HG03175 (cell line): ENCODE results near the gene RIPOR3.
"Not testable (repeated sequence)": the region's sequence is repeated elsewhere in the genome, so short reads cannot be mapped to it uniquely, and the experiment has no call there.

Experiments
- ATAC-seq: cut with Tn5 transposase; IDR thresholded peaks from one replicate; pipeline ENCODE4 v1.9.1; 2021; ENCODE audit warnings: mild to moderate bottlenecking, moderate library complexity; ENCODE audit not compliant: unreplicated experiment

RIPOR3 gene

DNA sequence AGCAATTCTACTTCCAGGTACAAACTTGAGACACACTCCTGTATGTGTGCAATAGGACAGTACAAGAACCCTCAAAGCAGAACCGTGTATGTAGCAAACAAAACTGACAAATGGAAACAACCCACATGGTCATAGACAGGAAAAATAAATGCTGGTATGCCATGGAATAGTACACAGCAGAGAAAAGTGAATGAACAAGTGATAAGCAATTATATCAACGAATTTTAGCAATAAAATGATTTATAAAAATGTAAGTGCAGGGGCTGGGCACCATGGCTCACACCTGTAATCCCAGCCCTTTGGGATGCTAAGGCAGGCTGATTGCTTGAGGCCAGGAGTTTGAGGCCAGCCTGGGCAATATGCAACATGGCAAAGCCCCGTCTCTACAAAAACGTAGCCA lies 9.3 kb downstream of the RIPOR3 start:
- no peak for ATAC-seq

DNA sequence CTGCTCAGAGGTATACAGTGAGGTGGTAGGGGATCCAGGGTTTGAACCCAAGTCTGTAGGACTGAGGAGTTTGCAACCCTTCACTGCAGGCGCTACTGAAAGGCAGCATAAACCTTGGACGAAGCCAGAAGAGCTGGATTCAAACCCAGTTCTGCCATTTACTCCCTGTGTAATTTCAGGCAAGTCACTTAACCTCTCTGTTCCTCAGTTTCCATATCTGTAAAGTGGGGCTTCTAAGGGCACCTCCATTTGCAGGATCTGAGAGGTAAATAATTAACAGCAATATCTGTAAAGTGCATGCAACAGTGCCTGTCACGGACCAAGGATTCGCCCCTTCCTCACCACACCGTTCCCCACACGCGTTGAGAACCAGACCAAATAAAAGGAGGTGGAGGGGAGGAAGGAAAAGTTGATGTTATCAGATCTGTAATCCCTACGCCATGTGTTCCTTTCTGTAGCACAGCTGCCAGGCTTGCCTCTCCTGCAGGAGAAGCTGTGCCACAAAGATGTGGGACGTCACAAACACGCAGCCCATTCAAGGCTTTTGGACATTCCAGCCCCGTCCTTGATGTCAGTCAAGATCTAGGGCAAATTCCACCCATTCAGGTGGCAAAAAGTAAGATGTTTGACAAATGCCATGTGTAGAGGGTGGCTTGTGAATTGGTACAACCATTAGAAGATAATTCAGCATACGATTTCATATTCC lies 9.8 kb downstream of the RIPOR3 start:
- ATAC-seq = no peak

DNA sequence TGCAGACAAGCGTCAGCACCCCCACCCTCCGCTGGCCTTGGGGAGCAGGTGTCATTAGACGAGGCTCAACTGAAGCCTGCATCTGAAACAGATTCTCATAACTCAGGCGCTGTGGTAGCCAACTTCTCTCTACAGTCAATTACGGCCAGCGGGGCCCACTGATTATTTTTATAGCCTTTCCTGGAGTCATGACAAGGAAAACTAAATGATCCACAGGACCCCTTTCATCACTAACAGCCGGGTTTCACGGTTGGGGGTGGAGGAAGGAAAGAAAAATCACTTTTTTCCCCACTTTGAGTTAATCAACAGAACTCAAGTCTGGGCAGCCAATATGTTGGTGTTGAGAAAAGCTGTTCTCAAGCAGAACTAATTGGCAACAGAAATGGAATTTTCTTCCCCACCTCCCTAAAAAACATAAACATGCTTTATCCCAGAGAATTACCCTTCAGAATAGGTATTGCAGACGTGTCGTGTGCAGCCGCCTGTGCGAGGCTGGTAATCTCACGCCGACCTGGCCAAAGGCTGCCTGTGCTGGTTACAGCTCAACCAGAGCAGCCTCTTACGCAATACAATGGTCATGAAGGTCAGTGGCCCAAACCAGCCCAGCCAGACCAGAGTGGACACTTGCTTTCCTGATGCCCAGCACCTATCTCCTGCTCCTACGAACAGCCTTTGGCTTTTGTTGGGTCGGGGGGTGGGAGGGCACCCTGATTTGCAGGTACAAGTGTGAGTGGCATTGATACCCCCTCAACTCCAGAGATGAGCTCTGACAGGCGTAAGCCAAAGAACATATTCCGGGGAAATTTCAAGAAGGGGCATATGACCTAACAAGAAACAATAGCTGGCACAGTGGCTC lies 11.0 kb downstream of the RIPOR3 start:
- ATAC-seq = no peak

DNA sequence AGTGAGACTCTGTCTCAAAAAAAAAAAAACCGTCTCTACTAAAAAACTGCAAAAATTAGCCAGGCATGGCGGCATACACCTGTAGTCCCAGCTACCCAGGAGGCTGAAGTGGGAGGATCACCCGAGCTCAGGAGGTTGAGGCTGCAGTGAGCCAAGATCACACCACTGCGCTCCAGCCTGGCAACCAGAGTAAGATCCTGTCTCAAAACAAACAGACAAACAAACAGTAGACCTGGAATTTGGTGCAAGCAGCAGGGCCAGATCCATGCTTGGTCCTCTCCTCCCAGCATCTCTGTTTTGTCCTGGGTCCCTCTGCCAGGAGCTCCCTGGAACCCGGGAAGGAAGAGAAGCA lies 11.6 kb downstream of the RIPOR3 start:
- no peak for ATAC-seq

DNA sequence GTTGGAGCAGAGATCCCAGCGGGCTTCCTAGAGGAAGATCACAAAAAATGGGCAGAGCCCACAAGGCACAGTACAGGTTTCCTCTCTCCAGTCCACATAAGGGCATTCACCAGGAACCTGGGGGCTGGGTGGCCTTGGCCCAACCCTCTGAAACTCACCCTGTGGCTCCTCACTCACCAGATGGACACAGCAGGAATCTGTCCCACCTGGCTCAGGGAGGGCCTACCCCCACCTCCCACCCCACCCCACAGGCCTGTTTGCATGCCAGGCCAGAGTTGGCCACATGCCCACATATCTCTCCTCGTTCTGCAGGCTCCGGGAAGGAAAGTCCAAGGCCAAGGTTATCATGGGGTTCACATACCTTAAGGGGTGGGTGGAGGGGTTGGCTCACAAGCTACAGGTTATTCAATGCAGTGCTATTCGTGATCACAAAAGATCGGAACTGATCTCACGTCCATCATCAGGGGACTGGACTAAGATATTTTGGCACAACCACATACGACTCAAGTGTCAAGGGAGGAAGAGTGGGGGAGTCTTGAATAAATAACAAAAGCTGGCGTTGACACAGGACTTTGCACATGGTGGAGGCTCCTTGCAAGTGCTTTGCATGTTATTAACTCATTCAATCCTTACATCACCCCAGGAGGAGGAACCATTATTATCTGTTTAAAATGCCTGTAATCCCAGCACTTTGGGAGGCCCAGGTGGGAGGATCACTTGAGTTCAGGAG lies 13.0 kb downstream of the RIPOR3 start:
- ATAC-seq = no peak

DNA sequence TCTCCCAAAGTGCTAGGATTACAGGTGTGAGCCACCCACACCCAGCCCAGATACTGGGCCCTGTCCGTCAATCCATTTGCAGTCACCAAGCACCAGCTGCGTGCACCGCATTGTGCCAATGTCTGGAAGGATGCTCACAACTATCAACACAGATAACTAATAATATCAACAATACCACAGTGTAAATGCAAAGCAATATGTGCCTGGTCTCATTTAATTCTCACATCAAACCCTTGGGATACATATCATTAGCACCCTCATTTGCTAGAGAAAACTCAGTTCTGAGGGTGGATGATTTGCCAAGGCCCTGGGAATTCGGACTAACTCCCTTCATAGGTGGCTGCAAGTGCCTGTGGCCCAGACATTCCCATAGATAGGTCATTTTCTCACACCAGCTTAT lies 14.5 kb downstream of the RIPOR3 start:
- no peak for ATAC-seq

DNA sequence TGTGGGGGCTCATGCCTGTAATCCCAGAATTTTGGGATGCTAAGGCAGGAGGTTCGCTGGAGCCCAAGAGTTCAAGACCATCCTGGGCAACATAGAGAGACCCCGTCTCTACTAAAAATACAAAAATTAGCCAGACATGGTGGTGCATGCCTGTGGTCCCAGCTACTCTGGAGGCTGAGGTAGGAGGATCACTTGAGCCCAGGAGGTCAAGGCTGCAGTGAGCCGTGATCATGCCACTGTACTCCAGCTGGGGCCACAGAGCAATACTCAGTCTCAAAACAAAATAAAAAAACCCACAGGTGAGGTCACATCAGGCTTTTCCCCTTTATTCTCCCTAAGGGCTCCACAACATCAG lies 15.0 kb downstream of the RIPOR3 start:
- not testable (repeated sequence) for ATAC-seq

DNA sequence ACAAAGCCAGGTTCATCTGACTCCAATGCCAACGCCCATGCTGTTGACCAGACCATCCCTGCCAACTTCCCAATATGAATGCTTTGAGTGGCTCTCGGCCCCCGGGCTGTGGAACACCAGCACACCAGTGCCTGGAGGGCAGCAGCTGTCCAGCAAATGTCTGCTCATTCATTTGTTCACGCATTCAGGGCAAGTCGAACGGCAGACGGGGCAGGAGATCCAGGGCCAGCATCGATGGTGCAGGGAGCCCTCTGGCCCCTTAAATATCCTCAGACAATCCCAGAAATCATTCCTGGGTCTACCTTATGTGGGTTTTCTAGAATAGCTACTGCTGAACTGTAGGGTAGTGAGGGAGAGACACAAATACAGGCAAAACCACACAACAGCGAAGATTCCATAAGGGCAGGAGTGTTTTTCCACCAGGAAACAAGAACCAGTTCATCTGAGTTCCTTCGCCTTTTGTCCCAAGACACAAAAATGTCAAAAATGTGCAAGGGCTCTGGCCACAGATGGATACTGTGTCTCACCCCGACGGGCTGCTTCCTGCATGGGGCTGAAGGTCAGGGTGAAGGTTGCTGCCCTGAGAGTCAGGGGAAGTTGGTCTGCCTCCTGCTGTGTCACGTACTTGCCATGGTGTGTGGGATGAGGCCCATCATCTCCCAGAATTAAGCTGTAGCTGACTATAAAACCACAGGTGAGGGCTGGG lies 15.5 kb downstream of the RIPOR3 start:
- no peak for ATAC-seq

DNA sequence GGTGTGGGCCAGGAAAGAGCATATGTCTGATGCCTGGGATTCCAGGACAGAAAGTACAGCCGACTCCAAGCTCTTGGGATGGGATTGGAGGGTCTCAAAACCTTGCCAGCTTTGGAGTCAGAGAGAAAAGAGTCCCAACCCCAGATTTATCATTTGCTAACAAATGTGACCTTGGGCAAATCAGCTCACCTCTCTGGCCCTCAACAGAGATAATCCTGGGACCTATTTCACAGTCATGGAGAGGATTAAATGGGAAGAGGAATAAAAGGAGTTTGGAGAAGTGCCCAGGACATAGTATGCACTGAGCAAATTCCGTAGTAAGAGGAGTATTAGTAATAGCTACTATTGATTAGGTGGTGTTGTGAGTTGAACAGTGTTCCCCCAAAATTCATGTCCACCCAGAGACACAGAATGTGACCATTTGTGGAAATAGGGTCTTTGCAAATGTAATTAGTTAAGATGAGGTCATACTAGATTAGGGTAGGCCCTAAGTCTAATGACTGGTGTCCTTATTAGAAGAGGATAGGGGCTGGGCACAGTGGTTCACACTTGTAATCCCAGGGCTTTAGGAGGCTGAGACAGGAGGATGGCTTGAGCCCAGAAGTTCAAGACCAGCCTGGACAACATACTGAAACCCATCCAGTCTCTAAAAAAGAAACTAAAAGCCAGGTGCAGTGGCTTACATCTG lies 17.1 kb downstream of the RIPOR3 start:
- no peak for ATAC-seq

DNA sequence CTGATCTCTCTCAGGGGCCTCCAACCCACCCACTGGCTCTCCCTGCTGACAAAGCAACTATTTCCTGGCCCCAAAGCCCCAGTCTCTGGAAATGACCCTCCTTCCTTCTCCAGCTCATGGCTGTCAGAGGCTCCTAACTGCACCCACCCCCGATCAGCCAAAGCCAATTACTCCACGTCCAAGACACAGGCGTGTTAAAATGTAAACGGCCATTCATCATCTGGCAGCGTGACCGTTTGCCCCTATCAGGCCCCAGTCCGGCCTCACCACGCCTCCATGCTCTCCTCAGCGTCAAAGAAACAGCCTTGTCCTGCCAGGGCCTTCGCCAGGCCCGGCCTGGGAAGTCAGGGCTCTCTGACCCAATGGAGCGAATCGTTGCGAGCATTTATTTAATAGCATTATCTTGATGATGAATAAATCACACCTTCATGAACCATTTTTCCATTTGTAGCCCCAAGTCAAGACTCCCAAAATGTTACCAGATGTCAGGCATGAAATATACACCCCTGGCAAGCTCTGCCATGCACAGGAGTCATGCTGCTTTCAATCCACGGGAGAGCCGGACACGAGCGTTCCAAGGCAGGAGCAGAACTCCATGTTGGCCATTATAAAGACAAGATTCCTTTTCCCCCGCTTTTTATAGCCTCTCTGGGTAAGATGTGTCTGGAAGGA lies 17.7 kb downstream of the RIPOR3 start:
- no peak for ATAC-seq

DNA sequence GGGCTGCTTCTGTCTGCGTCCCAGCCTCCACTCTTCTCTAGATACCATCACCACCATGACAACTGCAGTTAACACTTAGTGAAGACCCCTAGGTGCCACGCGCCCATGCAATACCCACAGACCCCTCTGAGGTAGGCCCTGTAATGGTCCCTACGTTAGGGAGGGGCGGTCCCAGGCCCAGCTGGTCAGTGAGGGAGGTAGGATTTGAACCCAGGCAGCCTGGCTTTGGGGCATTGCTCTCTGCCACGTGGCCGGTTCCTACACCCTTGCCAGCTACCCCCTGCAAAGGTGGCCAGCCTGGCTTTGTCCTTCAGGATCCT lies 18.2 kb downstream of the RIPOR3 start:
- ATAC-seq = no peak

DNA sequence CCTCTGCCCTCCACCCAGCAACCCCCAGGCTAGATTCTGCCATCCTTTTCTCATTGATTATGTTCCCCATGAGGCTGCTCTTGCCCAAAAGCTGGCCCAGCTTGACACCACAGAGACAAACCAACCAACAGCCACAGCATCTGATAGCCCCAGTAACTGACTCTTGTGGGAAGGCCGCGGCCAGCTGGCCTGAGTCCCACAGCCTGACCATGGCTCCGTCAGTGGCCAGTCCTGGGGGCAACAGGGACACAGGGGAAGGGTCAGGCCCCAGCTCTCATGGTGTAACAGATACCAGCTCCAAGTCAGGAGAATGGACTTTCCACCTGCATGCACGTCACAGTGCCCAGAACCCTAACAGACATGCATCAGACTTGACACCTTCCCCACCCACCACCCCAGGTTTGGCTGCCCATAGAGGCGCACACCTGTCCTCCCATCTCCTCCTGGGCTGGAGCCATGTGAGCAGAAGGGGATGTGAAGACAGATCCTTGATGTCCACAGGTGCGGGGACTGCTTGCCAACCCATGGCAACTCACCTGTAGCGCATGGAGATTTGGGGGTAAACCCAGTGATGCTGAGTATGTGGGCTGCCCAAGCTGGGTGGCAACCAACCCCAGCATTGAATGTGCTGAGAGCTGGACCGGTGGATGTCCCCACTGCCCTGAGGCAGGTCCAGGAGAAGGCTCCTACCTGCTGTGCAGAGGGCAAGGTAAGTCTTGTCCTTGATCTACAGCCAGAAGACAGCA lies 18.8 kb downstream of the RIPOR3 start:
- no peak for ATAC-seq

DNA sequence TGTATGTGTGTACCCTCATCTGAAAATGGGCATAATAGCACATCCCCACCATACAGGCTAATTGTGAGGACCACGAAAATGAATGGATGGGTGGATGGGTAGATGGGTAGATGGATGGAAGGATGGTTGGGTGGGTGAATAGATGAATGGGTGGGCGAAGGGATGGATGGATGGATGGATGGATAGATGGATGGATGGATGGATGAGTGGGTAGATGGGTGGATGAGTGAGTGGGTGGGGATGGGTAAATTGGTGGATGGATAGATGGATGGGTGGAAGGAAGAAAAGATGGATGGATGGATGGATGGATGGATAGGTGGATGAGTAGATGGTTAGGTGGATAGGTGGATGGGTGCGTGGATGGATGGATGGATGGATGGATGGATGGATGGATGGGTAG lies 19.7 kb downstream of the RIPOR3 start:
- ATAC-seq = no peak

DNA sequence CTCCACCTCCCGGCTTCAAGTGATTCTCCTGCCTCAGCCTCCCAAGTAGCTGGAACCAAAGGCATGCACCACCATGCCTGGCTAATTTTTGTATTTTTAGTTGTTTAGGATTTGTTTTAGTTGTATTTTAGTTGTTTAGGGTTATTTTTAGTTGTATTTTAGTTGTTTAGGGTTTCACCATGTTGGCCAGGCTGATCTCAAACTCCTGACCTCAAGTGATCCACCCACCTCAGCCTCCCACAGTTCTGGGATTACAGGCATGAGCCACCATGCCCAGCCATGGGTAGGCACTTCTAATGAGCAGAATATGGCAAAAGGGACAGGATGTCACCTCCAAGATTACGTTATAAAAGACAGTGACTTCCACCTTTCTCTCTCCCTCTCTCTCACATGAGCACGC lies 20.3 kb downstream of the RIPOR3 start:
- ATAC-seq = not testable (repeated sequence)

DNA sequence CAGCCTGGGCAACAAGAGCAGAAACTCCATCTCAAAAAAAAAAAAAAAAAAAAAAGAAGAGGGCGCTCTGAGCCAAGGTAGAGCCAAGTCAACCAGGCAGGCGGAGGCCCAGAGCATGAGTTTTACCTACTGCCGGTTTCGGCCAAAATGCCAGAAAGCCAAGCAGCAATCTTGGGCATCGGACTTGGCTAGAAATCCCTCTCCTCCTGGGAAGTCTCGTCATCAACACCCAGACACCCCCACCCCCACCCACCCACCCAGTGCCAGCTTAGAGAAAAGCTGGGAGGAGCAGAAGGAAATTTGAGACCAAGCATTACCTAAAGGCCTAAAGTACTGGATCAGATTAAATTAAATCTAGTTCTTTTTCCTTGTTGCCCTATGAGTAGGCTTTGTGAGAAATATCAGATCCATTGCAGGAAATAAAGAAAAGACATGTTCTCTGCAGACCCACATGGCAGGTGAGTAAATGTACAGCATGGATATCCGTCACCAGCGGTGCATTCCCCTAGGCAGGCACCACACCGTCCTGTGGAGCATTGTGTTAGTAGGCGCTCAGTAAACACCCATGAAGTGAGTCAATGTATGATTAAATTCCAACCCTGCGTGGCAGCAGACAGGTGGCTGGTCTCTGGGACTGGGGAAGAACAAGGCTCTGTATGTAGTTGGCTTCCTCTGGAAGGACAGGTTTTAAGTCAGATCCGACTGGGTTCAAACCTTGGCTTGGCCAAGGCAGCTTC lies 21.0 kb downstream of the RIPOR3 start:
- no peak for ATAC-seq

DNA sequence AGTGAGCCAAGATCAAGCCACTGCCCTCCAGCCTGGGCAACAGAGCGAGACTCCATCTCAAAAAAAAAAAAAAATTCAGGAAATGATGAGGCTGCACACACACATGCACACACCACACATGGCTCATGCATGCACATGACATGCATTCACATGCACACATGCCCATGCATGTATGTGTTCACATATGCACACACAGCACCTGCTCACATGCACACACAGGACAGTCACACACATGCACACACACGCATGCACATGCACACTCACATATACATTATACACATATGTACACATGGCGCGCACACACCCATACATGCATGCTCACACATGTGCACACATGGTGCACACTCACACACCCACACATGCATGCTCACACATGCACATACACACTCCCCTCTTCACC lies 22.5 kb downstream of the RIPOR3 start:
- ATAC-seq = no peak

DNA sequence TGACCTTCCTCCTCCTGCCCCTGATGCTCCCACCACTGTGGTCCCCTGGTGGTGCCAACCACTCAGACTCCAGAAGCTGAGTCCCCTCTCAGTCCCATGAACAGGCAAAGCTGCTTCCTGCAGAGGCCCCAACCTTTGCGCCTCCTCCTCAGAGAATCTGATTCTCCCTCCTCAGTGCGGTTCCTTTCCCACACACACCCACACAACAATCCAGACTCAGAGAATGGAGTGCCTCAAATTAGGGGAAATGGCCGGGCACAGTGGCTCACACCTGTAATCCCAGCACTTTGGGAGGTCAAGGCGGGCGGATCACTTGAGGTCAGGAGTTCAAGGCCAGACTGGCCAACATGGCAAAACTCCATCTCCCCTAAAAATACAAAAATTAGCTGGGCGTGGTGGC lies 23.0 kb downstream of the RIPOR3 start:
- no peak for ATAC-seq

DNA sequence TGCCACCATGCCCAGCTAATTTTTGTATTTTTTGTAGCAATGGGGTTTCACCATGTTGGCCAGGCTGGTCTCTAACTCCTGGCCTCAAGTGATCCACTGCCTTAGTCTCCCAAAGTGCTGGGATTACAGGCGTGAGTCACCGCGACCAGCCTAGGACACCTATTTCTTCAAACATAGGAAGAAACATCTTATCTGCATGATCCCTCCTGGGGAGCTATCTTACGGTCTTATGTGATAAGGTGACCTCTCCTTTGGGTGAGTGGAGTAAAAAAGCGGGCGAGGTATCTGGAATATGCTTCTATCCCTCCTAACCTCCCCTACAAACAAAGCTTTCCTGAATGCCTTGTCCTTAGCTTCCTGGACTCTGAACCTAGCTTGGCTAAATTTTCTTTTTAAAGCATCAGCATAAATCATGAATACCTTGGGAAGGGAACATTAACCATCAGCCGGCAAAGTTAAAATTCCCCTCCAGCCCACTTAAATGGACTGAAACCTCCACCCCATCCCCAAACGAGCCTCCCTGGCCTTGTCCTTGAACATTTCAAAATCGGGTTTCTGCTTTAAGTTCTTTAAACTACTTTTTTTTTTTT lies 24.5 kb downstream of the RIPOR3 start:
- no peak for ATAC-seq

DNA sequence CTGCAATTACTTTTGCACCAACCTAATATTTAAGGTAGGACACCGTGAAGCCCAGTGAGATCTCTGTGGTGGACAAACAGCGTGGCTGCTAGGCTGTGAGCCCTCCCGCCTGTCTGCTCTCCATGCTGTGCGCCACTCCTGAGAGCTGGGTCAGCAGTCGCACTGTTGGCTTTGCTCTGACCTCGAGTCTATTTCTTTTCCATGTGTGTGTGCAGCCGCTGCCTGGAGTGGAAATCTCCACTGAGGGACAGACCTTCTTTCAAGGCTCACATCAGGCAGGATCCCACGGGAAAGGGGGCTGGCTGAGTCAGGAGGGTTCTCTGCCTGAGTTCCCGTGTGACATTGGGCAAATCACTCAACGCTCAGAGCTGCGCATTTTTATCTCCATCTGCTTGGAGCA lies 27.1 kb downstream of the RIPOR3 start:
- ATAC-seq = no peak
